GM19351 (cell line): ENCODE results near the gene TECPR1.

Experiments
- ATAC-seq: cut with Tn5 transposase; IDR thresholded peaks from one replicate; pipeline ENCODE4 v1.9.1; 2021; ENCODE audit warnings: mild to moderate bottlenecking, moderate library complexity; ENCODE audit not compliant: unreplicated experiment

The TECPR1 gene

DNA sequence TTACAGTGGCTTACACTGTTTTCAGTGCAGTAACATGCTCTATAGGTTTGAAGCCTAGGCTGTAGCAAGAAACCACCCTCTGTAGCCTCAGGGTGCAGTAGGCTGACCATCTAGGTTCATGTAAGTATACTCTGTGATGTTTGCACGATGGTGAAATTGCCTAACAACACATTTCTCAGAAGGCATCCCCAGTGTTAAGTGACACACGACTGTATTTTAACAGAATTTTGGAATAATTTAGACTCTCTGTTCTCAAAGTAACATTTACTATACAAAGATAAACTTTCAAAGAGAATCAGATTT, 85.4 kb downstream of the TECPR1 start:
- ATAC-seq = no peak

DNA sequence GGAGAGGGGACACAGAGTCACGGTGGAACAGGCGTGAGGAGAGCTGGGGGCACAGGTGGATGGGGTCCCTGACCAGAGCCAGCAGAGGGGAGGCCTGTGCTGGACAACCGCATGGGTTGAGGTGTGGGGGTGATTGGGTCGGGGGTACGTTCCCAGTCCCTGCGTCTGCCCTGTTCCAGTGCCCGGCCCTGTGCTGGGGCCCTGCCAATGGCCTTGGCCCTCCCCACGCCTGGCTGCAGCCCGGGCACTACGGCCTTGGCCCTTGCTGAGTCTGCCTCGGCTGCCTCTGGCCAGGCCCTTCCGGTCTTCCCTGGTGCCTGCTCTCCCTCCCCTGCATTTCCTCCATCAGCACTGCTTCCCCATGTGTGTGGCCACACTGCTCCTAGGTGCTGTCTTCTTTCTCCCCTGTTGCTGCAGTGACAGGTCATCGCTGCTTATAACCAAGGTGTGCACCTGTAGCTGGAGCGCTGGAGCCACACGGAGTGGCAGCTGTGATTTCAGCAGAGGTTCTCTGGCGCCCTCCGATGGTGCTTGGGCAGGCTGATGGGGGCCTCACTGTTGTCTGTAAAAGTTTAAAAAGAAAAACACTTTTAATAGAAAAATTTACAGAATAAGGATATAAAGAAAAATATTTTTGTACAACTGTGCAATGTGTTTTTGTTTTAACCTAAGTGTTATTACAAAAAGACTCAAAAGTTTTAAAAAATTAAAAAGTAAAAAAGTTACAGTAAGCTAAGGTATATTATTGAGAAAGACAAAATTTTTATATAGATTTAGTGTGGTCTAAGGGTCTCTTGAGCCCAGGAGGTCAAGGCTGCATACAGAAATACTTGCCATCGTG, 86.0 kb downstream of the TECPR1 start:
- ATAC-seq = peak; percentile 60
